Measurements from ENCODE around the gene USP35. TPM values are rescaled to one million over a fixed set of nuclear protein-coding genes. Genes with fewer than 3 reads are reported as not detected.
A peak's percentile ranks its signal among the peaks of the same experiment; 100 is the strongest.

The USP35 gene
- total RNA-seq, 1 donor from 2014 or later = 5.8 TPM

DNA sequence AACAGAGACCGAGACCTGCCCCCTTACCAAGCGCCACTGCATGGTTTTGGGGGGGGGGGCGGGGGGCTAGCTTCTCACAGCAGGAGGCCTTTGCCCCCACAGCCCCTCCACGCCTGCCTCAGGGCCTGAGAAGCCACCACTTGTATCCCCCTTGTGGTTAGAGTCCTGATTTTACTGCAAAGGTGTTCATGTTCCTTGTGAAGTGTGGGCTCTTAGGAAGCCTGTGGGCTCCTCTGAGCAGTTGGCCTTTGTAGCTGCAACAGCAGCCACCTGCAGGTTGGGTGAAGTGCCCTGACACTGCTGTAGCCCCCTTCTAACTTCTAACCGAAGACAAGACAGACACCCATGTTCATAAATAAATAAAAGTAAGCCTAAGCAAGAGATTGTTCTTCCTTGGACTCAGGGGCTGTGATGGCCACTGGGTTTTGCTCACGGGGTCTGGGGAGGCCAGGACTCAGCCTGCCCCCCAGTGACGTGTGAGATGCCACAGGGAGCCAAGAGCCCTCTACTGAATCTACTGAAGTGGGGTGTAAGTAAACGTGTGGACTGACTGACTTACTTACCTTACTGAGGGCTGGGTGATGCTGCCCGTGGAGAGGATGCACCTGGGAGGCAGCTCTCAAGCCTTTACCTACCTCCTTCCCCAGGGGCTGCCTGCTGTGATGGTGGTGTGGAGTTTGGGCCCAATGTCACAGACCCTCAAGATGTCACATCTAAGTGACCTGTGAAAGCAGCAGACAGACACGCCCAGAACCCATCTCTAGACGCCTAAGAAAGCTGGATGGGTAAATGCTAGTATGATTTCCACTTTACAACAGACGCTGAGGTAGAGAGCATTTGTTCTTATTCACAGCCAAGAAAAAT, 25.8 kb downstream of the USP35 start:
- Histone ChIP-seq H3K4me1 (peaks cover 9% of the 10 kb centered on the region), H3K27ac (replicated peaks) (no peak overlapping the region), H3K4me3 (no peak overlapping the region), H3K27me3 (ENCODE audit: low read depth) (no peaks in the 10 kb centered on the region), H3K9me3 (replicated peaks) (no peaks in the 10 kb centered on the region), H3K36me3 (peaks cover 57% of the 10 kb centered on the region)
- DNase-seq = peak; percentile 3
- intact Hi-C loops (cut with micrococcal nuclease) = no loop called here
- TF ChIP-seq, protein P1, sequence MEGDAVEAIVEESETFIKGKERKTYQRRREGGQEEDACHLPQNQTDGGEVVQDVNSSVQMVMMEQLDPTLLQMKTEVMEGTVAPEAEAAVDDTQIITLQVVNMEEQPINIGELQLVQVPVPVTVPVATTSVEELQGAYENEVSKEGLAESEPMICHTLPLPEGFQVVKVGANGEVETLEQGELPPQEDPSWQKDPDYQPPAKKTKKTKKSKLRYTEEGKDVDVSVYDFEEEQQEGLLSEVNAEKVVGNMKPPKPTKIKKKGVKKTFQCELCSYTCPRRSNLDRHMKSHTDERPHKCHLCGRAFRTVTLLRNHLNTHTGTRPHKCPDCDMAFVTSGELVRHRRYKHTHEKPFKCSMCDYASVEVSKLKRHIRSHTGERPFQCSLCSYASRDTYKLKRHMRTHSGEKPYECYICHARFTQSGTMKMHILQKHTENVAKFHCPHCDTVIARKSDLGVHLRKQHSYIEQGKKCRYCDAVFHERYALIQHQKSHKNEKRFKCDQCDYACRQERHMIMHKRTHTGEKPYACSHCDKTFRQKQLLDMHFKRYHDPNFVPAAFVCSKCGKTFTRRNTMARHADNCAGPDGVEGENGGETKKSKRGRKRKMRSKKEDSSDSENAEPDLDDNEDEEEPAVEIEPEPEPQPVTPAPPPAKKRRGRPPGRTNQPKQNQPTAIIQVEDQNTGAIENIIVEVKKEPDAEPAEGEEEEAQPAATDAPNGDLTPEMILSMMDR (IDR thresholded peaks at IDR 0.05; ENCODE audit: borderline replicate concordance) = no peak

DNA sequence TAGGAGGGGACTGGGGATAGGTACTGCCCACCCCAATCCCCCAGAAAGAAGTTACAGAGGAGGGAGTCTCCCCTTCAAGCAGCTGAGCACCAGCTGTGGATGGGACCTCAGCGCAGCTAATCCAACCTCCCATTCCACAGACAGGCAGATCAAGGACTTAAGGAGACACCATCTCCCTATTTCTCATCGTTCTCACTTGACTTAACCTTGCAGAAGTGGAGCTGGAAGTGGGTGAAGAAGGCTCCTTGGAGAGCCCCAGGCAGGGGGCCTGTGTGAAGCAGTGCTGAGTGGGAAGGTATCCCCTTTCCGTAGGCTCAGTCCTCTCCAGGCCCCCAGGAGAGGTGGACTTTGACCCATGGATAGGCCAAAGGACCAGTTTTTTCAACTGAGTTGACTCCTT, 27.3 kb downstream of the USP35 start:
- no peaks in the 10 kb centered on the region for H3K27me3 ChIP-seq (ENCODE audit: low read depth)
- TF ChIP-seq, protein P1 (IDR thresholded peaks at IDR 0.05; ENCODE audit: borderline replicate concordance) = no peak
- peaks cover 61% of the 10 kb centered on the region for H3K36me3 ChIP-seq
- peak; percentile 2 for DNase-seq
- H3K4me3 ChIP-seq = no peak overlapping the region
- no peaks in the 10 kb centered on the region for H3K9me3 ChIP-seq (replicated peaks)
- peaks cover 9% of the 10 kb centered on the region for H3K4me1 ChIP-seq
- H3K27ac ChIP-seq (replicated peaks) = no peak overlapping the region
- intact Hi-C loops (cut with micrococcal nuclease) = no loop called here

DNA sequence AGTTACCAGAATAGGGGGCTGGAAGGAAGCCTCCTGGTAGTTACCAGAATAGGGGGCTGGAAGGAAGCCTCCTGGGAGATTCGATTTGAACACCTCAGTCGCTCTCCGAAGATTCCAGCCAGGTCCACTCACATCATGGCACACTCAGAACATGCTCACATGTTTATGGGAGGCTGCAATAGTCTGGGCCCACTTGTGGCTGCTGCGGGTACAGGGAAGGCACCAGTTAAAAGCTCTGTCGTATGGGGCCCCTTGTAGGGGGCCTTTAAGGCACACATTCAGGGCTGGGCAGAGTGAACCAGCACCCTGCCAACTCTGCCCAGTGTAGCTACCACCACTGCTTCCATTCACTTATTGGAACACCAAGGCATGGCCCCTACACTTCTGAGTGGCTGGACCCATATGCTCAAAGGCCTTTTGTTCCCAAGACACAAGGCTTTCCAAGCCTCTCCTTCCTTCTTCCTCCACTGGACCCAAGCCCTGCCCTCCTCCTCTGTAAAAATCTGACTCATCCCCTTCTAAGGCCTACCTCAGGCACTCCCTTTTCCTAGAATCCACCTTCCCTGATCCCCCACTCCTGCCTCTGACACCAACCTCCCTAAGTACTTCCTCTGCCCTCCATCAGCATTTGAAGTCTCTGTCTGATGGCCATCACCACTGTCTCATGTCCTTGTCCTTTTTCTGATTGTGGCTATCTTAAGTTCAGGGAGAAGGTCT, 28.0 kb downstream of the USP35 start:
- no peak overlapping the region for H3K4me3 ChIP-seq
- DNase-seq = no peak
- no peaks in the 10 kb centered on the region for H3K27me3 ChIP-seq (ENCODE audit: low read depth)
- H3K9me3 ChIP-seq (replicated peaks) = no peaks in the 10 kb centered on the region
- H3K27ac ChIP-seq (replicated peaks) = no peak overlapping the region
- TF ChIP-seq, protein P1 (IDR thresholded peaks at IDR 0.05; ENCODE audit: borderline replicate concordance) = no peak
- peaks cover 68% of the 10 kb centered on the region for H3K36me3 ChIP-seq
- intact Hi-C loops (cut with micrococcal nuclease) = no loop called here
- H3K4me1 ChIP-seq = peaks cover 9% of the 10 kb centered on the region

DNA sequence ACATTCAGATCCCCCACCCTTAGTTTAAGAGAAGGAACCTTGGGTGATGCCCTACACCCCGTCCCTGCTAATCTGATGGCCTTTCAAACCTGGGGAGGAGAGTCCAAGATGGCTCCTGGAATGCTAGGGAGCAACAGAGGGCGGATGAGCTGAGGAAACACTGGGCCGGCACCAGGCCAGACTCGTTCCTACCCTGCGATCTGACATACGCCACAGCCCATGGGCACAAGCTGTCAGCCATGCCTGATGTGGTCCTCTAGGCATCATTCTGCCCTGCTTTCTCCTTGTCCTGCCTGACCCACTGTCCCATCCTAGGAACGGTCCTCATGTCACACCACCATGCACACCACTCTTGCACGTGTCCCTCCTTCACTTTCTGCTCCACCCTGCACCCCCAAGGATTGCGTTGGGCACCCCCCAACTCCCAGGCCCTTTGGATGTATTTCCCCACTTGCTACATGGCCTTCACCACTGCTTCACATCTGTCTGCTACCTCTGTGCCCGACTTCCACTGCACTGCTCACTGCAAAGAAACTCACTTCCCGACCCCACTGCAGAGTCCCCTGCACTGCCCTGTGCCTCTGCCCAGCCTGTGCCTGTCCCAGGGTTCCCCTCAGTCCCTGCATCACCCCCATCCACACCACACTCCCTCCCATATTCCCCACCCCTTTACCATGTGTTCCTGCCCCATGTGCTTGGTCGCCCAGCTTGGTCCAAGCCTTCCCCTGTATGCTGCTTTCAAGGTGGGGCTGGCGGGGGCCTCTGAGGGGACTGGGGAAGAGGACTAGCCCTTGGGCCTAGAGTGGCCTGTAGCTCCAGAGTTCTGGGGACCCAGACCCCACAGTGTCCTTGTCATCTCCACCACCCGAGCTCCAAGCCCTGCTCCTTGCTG, 29.2 kb downstream of the USP35 start:
- peaks cover 2% of the 10 kb centered on the region for H3K4me1 ChIP-seq
- H3K9me3 ChIP-seq (replicated peaks) = no peaks in the 10 kb centered on the region
- no peak overlapping the region for H3K27ac ChIP-seq (replicated peaks)
- H3K27me3 ChIP-seq (ENCODE audit: low read depth) = no peaks in the 10 kb centered on the region
- H3K36me3 ChIP-seq = peaks cover 74% of the 10 kb centered on the region
- no peak for DNase-seq
- intact Hi-C loops (cut with micrococcal nuclease) = no loop called here
- TF ChIP-seq, protein P1 (IDR thresholded peaks at IDR 0.05; ENCODE audit: borderline replicate concordance) = no peak
- H3K4me3 ChIP-seq = no peak overlapping the region

Measured in left ventricle myocardium inferior (tissue), 1 donor.